Activated T-helper 2 cell treated with anti-CD3 and anti-CD28 coated beads, Interferon-gamma antibody, Interleukin-2, Interleukin-4, amounts not matched to agents 10 μg/mL and 5 μg/mL and 100 μg/mL, durations not matched to agents 14 hours and 24 hours and 36 hours (primary cell): ENCODE data around the gene RBP5. TPM values are rescaled to one million over a fixed set of nuclear protein-coding genes. Genes with fewer than 3 reads are reported as not detected.

ENCODE experiments used
- DNase-seq: peaks from one replicate; pipeline ENCODE4 v3.0.0; 2021; ENCODE audit warnings: low spot score
- H3K27ac Mint-ChIP-seq: one replicate; pipeline ENCODE4 v1.8.0; 2021; ENCODE audit warnings: mixed read lengths
- H3K27me3 Mint-ChIP-seq: one replicate; pipeline ENCODE4 v1.8.0; 2021; ENCODE audit warnings: low read depth, mixed read lengths
- H3K36me3 Mint-ChIP-seq: one replicate; pipeline ENCODE4 v1.8.0; 2021; ENCODE audit warnings: low read depth, mixed read lengths
- H3K4me1 Mint-ChIP-seq: one replicate; pipeline ENCODE4 v1.8.0; 2021; ENCODE audit warnings: low read depth, mixed read lengths
- H3K4me3 Mint-ChIP-seq: one replicate; pipeline ENCODE4 v1.8.0; 2021; ENCODE audit warnings: low read depth, mild to moderate bottlenecking, moderate library complexity, mixed read lengths
- H3K9me3 Mint-ChIP-seq: one replicate; pipeline ENCODE4 v1.8.0; 2021; ENCODE audit warnings: mixed read lengths
- intact Hi-C: fragments of 100-400 bp; cut with micrococcal nuclease; formaldehyde crosslinking; loops from one replicate; pipeline ENCODE4 v1.15.1; 2023
- total RNA-seq: library from RNA; stranded (reverse); gene quantifications from 2 replicates; pipeline ENCODE4 v1.2.3, GENCODE V29; 2022

The RBP5 gene
- total RNA-seq, 1 donor from 2014 or later, result not detected

DNA sequence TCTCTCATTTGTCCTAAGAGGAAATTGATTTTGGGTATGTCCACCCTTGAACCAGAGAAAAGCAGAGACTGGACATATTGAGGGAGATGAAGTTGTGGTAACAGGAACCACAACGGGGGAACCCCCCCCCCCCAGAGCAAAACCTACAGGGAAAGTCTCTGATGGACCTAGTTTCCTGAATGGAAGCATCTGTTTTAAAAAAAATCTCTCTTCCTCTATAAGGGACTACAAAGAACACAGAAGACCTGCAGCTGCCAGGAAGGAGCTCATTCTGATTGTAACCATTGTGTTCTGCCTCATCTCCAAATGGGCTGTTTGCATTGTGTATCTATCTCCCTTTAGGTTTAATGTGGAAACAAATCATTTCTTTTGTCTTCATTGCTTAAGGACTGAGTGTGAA is 54.7 kb downstream of the RBP5 start:
- H3K9me3 Mint-ChIP-seq, result no peaks in the 10 kb centered on the region
- H3K36me3 Mint-ChIP-seq, result no peaks in the 10 kb centered on the region
- no peak for DNase-seq
- H3K4me1 Mint-ChIP-seq, result peaks cover 2% of the 10 kb centered on the region
- H3K4me3 Mint-ChIP-seq, result no peak overlapping the region
- H3K27ac Mint-ChIP-seq, result no peak overlapping the region
- intact Hi-C loops, result no loop called here
- H3K27me3 Mint-ChIP-seq, result peaks cover 29% of the 10 kb centered on the region

Other genes with a start within 250 kb of the RBP5 start
- 4.7 and 6.6 TPM in 2 replicates for gene LRRC23, start 224.1 kb downstream of the RBP5 start, total RNA-seq
- gene ENO2, start 214.3 kb downstream of the RBP5 start, total RNA-seq, result 230 and 235 TPM in 2 replicates
- 66.8 and 70.5 TPM in 2 replicates for gene ATN1, start 200.9 kb downstream of the RBP5 start, total RNA-seq
- not detected in 2 replicates for gene RNU7-1, start 185.1 kb downstream of the RBP5 start, total RNA-seq
- gene C12orf57, start 184.9 kb downstream of the RBP5 start, total RNA-seq, result 158 and 173 TPM in 2 replicates
- 250 and 252 TPM in 2 replicates for gene PTPN6, start 177.5 kb downstream of the RBP5 start, total RNA-seq
- gene PHB2, start 158.2 kb downstream of the RBP5 start, total RNA-seq, result 381 and 391 TPM in 2 replicates
- 104 and 112 TPM in 2 replicates for gene EMG1, start 158.0 kb downstream of the RBP5 start, total RNA-seq
- 30.9 and 34.0 TPM in 2 replicates for gene LPCAT3, start 110.4 kb downstream of the RBP5 start, total RNA-seq
- 2.5 and 2.6 TPM in 2 replicates for gene C1S, start 68.2 kb downstream of the RBP5 start, total RNA-seq
- 1.5 and 2.5 TPM in 2 replicates for gene C1R, start 36.4 kb downstream of the RBP5 start, total RNA-seq
- 20.2 and 28.7 TPM in 2 replicates for gene C1RL, start 19.7 kb downstream of the RBP5 start, total RNA-seq
- 57.8 and 60.7 TPM in 2 replicates for gene CLSTN3, start 1.5 kb upstream of the RBP5 start, total RNA-seq
- gene PEX5, start 60.8 kb upstream of the RBP5 start, total RNA-seq, result 26.4 and 28.3 TPM in 2 replicates
- gene ACSM4, start 175.2 kb upstream of the RBP5 start, total RNA-seq, result not detected in 2 replicates